Ramos (cell line): ENCODE results near the gene DSG3.
"Not testable (repeated sequence)": the region's sequence is repeated elsewhere in the genome, so short reads cannot be mapped to it uniquely, and the experiment has no call there.

Experiments
- in situ Hi-C: fragments of 300-500 bp; cut with MboI; formaldehyde crosslinking; loops from one replicate; pipeline ENCODE4 v1.14.3; 2022; ENCODE audit warnings: low sequenced_read_pairs; ENCODE audit not compliant: unreplicated experiment

The DSG3 gene

DNA sequence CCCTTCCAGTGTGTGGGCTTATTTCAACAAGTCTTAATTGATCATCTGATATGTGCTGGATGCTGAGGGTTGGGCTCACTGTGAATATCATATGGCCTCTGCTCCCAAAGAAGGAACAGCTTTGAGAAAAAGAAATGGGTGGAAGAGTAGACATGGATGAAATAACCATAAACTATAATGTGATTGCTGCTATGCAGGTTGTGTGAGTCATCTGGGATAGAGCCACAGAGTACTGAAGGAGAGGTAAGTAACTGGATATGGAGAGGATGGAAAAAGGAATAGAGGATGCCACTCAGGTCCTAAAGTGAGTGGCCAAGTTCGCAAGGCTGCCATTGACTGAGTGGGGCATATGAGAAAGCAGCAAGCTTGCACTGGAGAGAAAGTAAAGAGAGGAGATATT, 41.8 kb downstream of the DSG3 start:
- in situ Hi-C loops: no loop called here

DNA sequence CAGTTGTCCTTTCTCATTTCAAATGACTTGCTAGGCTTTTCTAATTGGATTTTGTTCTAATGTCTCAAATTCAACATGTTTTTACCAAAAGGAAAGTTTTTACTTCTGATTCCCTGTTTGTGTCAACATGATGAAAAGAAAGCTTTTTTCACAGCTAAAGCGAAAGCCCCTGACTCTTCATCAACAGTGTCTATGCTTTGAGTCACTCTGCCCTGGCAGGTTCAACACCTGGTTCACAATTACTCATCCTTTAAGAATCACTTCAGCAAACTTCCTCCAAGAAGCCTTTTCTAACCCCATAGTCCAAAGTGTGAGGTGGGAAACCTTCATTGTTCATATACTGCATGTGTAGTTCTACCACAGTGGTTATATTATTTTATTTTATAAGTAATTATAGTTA, 42.8 kb downstream of the DSG3 start:
- in situ Hi-C loops: no loop called here

- in situ Hi-C loops: no loop called here
Measured at GRCh38 chr18:31490833-31491232, 43.3 kb downstream of the DSG3 start.

DNA sequence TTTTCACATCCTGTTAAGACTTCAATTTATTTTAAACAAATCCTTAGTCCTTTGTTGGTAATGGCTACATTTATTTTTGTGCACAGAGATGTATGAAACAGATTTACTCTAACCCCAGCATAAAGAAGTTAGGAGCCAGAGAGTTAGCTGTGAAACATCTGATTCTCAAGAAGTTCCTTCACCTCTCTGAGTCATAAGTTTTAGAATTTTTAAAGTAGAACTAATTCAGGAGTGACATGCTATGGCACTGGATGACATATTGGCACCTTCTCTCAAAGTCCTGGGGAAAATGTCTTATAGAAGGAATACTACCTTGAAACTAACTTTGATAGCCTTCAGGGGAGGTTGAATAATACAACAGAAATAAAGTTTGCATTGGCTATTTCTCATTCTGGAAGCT, 44.0 kb downstream of the DSG3 start:
- in situ Hi-C loops: no loop called here

- in situ Hi-C loops: no loop called here
Measured at GRCh38 chr18:31492671-31493070, 45.1 kb downstream of the DSG3 start.

- in situ Hi-C loops: no loop called here
Measured at GRCh38 chr18:31493171-31493570, 45.6 kb downstream of the DSG3 start.

- in situ Hi-C loops: no loop called here
Measured at GRCh38 chr18:31493941-31494340, 46.4 kb downstream of the DSG3 start.

- in situ Hi-C loops: not testable (repeated sequence)
Measured at GRCh38 chr18:31494705-31495244, 47.2 kb downstream of the DSG3 start.

DNA sequence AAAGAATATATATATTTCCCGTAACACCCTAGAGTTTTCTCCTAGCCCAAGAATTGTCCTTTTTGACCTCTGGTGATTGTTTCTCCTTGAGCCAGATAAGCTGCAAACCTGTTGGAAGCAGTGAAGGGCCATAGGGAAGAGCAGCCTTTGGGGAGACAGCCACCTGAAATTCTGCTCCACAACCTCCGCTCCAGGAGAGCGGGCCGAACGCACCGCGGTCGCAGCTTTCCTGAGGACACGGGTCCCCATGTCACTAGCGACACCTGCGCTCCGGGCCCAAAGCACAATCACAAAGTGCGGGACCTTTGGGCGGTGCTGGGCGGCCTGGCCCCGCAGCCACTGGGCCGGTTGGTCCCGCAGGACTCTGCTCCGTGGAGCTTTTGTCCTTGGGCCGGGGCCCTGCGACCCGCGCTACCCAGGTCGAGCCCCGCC, 49.9 kb downstream of the DSG3 start:
- in situ Hi-C loops: no loop called here

- in situ Hi-C loops: no loop called here
Measured at GRCh38 chr18:31497836-31498573, 50.5 kb downstream of the DSG3 start, which contains the start of gene DSG2. Gene DSG2, plus strand, starts transcription at chr18:31498177. Its CDS starts 75 bp downstream, at chr18:31498252.

DNA sequence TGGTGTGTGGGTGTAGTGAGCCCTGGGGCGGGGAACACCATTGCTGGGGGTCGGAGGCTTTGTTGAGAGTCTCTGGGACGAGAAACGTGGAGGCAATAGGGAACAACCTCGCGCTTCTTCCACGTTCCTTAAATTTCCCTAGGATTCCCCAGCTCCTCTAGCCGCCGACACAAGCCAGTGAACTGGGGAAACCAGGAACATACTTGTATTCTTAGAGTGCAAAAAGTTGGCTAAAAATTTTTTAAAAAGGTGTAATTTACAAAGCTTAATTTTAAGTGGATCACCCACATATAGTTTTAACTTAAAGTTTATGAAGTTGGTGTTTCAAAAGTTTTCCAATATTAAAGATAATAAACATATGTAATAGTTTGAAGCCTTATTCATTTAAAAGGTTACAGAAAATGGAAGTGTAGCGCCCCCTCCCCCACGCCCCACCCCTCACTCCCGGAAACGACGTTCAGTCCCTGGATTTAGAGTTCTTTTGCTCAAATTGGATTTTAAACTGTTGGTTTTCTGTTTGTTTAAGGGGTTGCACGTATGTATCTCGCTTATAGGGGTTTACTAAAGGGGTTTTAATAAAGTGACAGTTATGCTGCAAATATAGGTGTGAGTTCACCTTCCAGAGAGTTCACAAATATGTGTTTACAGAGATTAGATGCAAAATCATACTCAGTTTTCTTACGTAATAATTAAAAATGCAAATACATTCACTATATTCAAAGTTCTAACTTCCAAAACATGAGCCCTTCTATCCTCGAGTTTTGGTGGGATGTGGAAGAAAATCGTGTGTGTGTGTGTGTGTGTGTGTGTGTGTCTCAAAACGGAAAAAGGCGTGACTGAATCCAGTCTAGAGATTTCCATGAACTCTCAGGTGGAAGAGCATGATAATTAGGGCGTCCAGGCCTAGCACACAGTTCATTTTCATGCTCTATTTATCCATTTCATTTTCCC, 51.3 kb downstream of the DSG3 start:
- in situ Hi-C loops: no loop called here

- in situ Hi-C loops: no loop called here
Measured at GRCh38 chr18:31500051-31500688, 52.6 kb downstream of the DSG3 start.

DNA sequence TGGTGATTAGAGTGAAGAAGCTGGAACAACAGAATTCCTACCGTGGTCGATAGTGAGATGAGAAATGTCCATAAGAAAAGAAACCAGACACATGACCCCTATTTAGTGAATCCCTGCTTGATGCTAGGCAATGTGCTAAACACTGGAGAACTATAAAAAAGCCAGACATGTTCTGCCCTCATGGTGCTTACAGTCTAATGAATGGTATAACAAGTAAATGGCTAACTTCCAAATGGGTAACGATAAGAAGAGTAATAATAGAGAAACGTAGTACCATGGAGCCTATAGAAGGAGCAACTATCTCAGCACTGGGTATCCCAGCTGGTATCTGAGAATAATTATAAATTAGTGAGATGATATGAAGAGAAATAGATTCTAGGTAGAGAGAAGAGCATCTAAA, 55.5 kb downstream of the DSG3 start:
- in situ Hi-C loops: no loop called here

DNA sequence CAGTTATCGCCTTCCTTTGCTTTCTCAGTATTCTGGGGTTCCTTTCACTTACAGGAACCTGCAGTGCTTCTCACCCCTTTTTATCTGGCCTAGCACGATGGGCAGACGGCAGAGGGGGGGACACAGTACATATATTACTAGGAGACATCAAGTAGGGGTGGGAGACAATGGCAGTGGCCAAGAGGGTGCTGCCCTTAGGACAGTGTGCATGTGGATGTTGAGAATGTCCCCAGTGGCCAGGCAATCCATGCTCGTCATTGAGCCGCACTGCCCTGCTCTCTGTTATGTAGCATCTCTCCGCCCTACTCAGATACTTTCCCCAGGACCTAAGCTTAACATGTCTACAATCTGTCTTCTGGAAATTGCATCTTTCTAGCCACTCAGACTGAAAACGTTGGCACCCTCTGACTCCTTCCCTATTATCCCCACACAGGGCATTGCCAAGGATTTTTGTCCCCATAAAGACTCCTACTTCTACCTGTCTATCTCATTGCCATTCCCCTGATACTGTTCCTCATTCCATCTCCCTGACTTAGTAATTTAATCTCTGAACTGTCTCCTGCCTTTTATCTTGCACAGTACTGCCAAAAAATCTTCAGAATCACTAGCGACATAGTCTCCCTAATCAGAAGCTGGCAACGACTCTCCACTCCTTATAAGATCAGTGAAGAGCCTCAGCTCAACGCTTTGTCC, 57.1 kb downstream of the DSG3 start:
- in situ Hi-C loops: no loop called here

DNA sequence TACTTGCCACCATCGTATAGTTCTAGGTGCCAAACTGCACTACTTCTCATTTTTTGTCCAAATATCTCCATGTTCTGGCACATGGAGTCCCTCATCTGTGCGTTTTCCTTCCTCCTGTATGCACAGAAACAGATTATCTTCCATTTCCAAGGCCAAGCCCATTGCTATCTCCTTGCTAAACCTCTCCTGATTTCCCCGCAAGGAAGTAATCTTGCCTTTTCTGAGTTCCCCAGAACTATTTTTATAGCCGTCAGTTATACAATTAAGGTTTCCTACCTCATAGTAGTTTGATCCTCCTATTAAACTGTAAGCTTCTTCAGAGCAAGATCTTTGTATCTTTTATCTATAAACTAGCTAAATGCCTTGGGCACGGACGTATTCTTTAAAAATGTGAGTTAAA, 57.6 kb downstream of the DSG3 start:
- in situ Hi-C loops: no loop called here

- in situ Hi-C loops: no loop called here
Measured at GRCh38 chr18:31506024-31506742, 58.6 kb downstream of the DSG3 start.

DNA sequence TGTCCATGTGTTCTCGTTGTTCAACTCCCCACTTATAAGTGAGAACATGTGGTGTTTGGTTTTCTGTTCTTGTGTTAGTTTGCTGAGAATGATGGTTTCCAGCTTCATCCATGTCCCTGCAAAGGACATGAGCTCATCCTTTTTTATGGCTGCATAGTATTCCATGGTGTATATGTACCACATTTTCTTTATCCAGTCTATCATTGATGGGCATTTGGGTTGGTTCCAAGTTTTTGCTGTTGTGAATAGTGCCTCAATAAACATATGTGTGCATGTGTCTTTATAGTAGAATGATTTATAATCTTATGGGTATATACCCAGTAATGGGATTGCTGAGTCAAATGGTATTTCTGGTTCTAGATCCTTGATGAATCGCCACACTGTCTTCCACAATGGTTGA, 59.6 kb downstream of the DSG3 start:
- in situ Hi-C loops: not testable (repeated sequence)

GRCh38 chr18:31508781-31509180, 61.2 kb downstream of the DSG3 start:
- in situ Hi-C loops: no loop called here

DNA sequence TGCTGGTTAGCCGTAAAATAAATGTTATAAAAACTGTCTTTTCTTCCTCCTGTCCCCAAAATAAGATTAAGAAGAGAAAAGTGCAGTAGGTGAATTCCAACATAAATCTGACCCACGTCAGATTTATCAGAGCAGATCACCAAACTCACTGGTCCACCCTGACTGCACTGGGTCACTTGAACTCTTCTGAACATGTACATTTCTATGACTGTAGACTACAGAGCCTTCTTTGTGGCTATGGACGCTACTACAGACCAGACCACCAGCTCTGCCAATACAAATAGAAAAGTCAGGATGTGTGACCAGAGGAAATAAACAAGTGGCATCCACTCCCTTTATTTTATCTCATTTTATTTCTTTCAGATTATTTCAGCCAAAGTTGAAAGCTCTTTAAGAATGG, 62.0 kb downstream of the DSG3 start:
- in situ Hi-C loops: no loop called here
